IPS-18c (cell line): ENCODE measurements around the gene KSR2.

Source experiments
- H3K4me3 ChIP-seq: 2 replicates; pipeline ENCODE4 v1.7.0; 2013; ENCODE audit warnings: low read depth, mild to moderate bottlenecking, low read length, moderate library complexity; ENCODE audit not compliant: insufficient read depth
- H3K9me3 ChIP-seq: one replicate; pipeline ENCODE4 v1.6.1; 2013; ENCODE audit warnings: mild to moderate bottlenecking, low read length, moderate library complexity; ENCODE audit not compliant: control insufficient read depth, insufficient read depth

Gene KSR2

GRCh38 chr12:117977373-117977772, 8.6 kb upstream of the KSR2 start:
- Histone ChIP-seq H3K9me3 (no peaks in the 10 kb centered on the region), H3K4me3 (no peak overlapping the region)

DNA sequence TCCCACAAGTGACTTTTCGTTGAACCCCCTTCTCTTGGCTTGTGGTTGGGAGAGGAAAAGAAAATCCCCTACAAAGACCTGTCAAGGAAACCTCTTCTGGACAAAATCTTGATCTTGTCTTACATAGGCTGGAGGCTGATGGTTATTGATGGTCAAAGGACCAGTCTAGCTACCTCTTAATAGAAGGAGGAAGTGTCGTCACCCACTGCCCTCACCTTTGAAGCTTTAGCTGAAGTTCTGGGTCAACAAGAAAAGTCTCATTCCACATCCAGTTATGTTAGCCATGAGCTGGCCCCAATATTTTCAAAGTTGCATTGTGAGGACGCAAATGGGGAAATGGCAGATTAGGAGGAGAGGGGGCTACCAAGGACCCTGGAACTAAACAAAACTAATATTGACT, 6.2 kb upstream of the KSR2 start:
- Histone ChIP-seq H3K4me3 (no peak overlapping the region), H3K9me3 (peaks cover 6% of the 10 kb centered on the region)

DNA sequence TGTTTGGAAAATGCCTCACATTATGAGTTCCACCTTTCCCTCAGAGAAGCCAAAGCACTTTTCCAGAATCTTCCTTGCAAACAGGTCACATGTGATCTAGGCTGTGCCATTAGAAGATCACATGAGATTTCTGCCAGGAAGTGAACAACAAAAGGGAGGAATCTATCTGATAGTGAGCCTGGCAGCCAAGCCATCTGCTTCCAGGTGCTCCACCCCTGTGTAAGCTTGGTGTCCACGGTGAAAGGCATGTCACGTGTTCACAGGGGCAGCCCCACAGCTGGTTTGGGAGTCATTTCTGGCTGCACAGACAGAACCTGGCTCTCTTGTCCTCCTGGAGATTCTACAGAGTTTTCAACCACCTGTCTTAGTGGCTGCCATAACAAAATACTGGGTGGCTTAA, 3.5 kb upstream of the KSR2 start:
- Histone ChIP-seq H3K9me3 (peaks cover 7% of the 10 kb centered on the region), H3K4me3 (no peak overlapping the region)

- Histone ChIP-seq H3K4me3 (no peak overlapping the region), H3K9me3 (peaks cover 7% of the 10 kb centered on the region)
Measured at GRCh38 chr12:117970334-117970733, 1.5 kb upstream of the KSR2 start.

DNA sequence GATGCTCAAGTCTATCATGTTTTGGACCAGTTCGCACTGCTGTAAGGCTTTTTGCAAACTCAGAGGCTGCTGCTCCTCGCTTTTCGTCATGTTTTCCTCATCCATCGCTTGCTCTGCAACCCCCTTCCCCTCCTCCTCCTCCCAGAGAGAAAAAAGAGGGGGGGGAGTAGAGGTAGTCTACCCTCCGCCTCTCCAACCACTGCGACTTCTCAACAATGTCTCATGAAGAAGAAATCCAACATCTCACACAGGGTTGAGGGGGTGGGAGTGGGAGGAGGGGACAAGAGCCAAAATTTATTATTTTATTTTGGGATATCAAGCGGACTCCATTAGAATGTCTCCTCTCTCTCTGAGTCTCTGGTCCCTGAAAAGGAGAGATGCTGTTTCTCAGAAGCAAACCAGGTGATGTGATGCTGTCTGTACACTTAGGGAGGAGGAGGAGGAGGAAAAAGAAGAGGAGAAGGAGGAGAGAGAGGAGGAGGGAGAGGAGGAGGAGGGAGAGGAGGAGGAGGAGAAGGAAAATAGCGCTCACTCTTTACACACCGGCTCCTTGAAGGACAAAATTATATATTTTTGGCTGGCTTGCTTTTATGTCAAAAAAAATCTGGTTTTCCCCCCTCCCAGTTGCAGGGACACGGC, 520 bp downstream of the KSR2 start:
- H3K9me3 ChIP-seq = peaks cover 7% of the 10 kb centered on the region
- H3K4me3 ChIP-seq = peak overlapping the region; percentile 80

DNA sequence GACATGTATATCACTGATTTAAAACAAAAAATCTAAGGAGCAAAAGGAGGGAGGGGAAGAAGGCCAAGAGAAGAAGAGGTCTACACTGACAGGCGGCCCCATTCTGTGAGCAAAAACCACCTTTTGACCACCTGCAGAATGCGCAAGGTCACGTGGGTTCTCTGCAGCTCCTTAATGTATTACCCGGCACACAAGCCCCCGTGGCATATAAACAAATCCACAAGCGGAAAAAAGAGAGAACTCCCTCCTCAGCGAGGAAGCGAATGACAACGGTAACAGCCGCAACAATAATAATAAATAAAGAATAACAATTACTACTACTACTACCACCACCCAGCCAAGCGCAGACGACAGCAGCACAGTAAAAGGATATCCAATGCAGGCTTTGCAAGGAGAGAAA, 1.3 kb downstream of the KSR2 start:
- peaks cover 7% of the 10 kb centered on the region for H3K9me3 ChIP-seq
- peak overlapping the region; percentile 80 for H3K4me3 ChIP-seq

GRCh38 chr12:117967043-117967442, 1.7 kb downstream of the KSR2 start:
- H3K4me3 ChIP-seq = no peak overlapping the region
- peaks cover 7% of the 10 kb centered on the region for H3K9me3 ChIP-seq

GRCh38 chr12:117966511-117966910, 2.3 kb downstream of the KSR2 start:
- H3K9me3 ChIP-seq = peaks cover 7% of the 10 kb centered on the region
- H3K4me3 ChIP-seq = no peak overlapping the region

GRCh38 chr12:117963836-117964235, 5.0 kb downstream of the KSR2 start:
- H3K9me3 ChIP-seq = no peaks in the 10 kb centered on the region
- no peak overlapping the region for H3K4me3 ChIP-seq

- no peaks in the 10 kb centered on the region for H3K9me3 ChIP-seq
- H3K4me3 ChIP-seq = no peak overlapping the region
Measured at GRCh38 chr12:117936722-117937484, 31.9 kb downstream of the KSR2 start.

DNA sequence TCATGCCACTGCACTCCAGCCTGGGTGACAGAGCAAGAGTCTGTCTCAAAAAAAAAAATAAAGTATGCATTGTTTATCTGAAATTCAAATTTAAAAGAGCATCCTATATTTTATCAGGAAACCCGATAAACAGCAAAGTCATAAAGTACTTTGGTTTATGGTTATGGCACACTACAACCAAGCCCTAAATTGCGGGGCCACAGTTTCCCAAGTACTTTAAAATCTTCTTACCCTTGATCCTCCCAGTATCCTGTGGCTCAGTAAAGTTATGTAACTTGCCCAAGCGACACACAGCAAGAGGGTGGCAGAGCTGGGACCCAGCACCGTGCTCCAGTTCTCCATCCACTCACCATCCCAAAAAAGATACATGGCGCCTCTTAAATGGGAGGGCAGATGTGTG, 35.2 kb downstream of the KSR2 start:
- H3K4me3 ChIP-seq = no peak overlapping the region
- no peaks in the 10 kb centered on the region for H3K9me3 ChIP-seq

GRCh38 chr12:117926391-117926899, 42.3 kb downstream of the KSR2 start:
- Histone ChIP-seq H3K4me3 (no peak overlapping the region), H3K9me3 (no peaks in the 10 kb centered on the region)

DNA sequence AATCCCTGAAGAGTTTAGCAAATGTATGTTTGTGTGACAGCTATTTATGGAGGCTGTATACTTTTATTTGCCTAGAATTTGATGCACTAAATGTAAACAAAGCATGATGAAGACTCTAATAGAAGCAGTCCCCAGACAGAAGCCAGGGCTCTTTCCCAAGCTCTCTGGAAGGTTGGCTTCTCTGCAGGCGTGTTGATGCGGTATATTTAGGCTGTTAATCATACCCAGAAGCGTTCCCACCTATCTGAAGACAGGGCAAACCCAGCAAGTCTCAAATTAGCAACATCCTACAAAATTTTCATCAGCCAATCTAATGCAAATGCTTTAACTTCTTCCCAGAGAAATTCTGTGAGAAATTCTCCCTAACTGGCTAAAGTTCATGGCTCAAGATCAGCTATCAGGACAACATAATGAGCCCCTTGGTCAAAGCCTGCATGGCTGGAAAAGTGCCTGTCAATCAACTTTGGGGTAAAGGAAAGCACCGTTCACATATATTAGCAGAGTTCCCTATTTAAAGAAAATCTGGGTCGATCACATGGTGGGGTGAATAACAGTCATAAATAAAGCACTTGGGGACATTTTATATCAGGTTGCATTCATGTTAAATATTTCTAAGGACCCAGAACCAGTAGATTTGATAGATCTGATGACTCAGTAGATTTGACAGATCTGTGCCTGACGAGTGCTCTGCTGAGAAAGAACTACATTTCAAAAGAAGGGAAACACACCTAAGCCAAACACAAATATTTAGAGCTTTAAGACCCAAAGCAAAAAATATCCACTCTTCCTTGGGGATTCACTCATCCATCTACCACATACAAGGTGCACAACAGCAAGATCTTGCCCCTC, 46.6 kb downstream of the KSR2 start:
- Histone ChIP-seq H3K4me3 (no peak overlapping the region), H3K9me3 (no peaks in the 10 kb centered on the region)

DNA sequence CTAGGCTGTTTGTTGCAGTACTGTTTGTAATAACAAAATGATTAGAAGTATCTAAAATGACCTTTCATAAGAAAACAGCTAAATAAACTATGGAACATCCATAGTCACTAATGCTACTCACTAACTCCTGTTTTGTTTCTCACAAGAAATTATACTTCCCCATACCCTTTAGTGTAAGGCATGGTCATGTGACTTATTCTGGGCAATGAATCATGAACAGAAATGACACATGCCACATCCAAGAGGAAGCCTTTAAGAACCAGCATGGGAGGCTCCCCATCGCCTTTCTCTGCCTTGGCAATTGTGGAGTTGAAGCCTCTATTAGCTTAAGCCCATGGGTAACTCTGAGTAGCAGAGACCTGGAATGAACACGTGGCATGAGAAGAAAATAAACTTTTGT, 49.3 kb downstream of the KSR2 start:
- Histone ChIP-seq H3K9me3 (no peaks in the 10 kb centered on the region), H3K4me3 (no peak overlapping the region)

- Histone ChIP-seq H3K9me3 (no peaks in the 10 kb centered on the region), H3K4me3 (no peak overlapping the region)
Measured at GRCh38 chr12:117914686-117915085, 54.1 kb downstream of the KSR2 start.

GRCh38 chr12:117912756-117913155, 56.0 kb downstream of the KSR2 start:
- H3K4me3 ChIP-seq = no peak overlapping the region
- no peaks in the 10 kb centered on the region for H3K9me3 ChIP-seq

- no peak overlapping the region for H3K4me3 ChIP-seq
- H3K9me3 ChIP-seq = peaks cover 2% of the 10 kb centered on the region
Measured at GRCh38 chr12:117908411-117908810, 60.4 kb downstream of the KSR2 start.
